GM19351 (cell line): ENCODE measurements around the gene FIG4.

ENCODE experiments used
- ATAC-seq: cut with Tn5 transposase; IDR thresholded peaks from one replicate; pipeline ENCODE4 v1.9.1; 2021; ENCODE audit warnings: mild to moderate bottlenecking, moderate library complexity; ENCODE audit not compliant: unreplicated experiment

FIG4 gene

DNA sequence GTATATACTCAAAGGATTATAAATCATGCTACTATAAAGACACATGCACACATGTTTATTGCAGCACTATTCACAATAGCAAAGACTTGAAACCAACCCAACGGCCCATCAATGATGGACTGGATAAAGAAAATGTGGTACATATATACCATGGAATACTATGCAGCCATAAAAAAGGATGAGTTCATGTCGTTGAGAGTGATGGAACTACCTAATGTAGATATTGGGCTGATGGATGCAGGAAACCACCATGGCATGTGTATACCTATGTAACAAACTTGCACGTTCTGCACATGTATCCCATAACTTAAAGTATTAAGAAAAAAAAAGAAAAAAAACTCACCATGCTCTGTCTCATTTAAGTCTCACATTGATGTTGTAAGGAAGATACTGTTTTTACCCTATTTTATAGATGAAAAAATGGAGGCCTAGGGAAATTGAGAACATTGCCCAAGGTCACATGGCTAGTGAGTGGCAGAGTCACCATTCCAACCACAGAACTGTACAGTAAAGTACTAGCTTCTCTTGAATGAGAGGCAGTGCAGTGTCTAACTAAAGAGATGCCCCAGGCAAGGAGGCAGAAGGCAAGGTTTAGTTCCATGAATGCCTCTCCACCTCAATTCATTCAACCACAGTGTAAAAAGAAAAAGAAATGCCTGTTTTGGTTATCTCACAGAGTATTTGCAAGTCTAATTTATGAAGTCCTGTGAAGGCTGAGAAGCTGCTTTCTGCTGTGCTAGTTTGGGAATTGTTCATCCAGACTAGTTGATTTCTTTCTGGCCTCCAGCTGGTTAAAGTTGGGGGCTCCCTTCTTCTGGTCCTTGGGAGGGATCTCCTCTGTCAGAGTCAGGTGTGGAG, 68.2 kb downstream of the FIG4 start:
- no peak for ATAC-seq

GRCh38 chr6:109760208-109760607, 69.1 kb downstream of the FIG4 start:
- ATAC-seq = no peak

GRCh38 chr6:109762166-109762565, 71.1 kb downstream of the FIG4 start:
- ATAC-seq = no peak

DNA sequence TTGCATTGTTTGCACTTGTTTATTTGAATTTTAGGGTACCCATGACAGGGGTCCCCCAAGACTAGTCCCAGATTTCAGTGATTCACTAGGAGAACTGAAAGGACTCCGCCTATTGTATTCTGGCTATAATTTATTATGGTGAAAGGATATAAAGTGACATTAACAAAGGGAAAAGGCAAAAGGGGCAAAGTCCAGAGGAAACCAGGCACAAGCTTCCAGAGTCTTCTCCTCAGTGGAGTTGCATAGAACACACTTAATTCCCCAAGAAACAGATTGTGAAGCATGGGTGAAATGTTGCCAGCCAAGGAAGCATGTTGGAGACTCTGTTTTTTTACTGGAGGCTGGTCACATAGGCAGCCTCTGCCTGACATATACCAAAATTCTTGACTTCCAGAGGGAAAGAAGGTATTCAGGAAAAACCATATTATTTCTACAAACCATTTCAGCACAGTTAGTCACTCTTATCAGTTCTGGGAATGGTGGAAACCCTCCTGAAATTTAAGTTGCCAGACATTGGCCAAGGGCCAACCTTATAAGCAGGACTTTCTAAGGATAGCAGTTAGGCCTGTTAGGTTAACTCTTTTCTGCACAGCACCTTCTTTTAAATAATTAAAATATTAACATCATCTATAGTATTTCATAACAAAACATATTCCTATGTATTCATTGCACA, 71.8 kb downstream of the FIG4 start:
- no peak for ATAC-seq

DNA sequence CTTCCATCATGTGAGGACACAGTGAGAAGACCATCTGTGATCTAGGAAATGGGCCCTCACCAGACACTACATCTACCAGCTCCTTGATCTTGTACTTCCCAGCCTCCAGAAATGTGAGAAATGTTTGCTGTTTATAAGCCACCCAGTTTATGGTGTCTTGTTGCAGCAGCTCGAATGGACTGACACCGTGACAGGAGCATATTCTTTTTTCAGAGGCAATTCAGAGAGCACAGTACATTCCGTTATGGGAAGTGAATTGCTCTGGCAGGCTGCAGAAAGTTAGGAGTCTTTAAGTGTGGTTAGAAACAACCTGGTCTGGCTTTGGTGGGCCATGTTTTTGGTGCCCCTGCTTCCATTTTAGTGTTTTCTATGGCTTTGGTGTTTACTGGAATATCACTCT, 75.1 kb downstream of the FIG4 start:
- ATAC-seq = no peak

DNA sequence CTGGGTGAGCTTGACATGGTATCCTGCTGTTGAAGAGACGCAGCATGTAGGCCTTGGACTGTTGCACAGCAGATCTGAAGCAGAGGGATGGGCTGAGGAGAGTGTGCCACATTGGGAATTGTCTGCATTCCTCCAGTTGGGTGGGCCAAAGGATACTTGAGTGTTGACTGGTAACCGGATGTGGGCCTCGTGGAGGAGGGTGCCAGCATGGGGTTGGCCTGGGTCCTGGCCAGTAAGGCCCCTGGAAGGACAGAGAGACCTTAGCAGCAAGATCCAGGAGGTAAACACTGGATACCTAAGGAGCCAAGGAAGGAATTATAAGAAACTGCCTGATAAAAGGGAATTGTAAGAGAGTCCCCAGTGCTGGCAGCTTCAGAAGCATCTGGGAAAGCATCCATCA, 76.9 kb downstream of the FIG4 start:
- no peak for ATAC-seq

- ATAC-seq = no peak
These were observed 77.4 kb downstream of the FIG4 start for GRCh38 chr6:109768485-109768884.

- peak; percentile 63 for ATAC-seq
These were observed 78.1 kb downstream of the FIG4 start for GRCh38 chr6:109769213-109769612.

DNA sequence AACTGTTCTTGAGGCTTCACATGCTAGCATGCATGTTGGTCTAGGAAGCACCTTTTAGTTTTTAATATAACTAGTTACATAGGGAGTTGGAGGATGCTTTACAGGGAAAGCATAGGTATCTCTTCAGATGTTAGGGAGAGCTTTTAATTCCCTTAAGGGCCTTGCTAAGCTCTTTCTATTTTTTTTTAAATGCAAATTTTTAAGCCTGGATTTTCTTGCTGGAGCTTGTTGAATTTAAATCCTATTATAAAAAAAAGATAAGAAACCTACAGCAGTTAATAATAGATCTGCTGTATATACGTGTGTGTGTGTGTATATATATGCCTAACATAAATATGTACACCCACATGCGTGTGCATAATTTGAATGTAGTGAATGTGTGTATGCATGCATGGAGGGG, 79.0 kb downstream of the FIG4 start:
- no peak for ATAC-seq

- ATAC-seq = no peak
These were observed 79.7 kb downstream of the FIG4 start for GRCh38 chr6:109770779-109771178.

DNA sequence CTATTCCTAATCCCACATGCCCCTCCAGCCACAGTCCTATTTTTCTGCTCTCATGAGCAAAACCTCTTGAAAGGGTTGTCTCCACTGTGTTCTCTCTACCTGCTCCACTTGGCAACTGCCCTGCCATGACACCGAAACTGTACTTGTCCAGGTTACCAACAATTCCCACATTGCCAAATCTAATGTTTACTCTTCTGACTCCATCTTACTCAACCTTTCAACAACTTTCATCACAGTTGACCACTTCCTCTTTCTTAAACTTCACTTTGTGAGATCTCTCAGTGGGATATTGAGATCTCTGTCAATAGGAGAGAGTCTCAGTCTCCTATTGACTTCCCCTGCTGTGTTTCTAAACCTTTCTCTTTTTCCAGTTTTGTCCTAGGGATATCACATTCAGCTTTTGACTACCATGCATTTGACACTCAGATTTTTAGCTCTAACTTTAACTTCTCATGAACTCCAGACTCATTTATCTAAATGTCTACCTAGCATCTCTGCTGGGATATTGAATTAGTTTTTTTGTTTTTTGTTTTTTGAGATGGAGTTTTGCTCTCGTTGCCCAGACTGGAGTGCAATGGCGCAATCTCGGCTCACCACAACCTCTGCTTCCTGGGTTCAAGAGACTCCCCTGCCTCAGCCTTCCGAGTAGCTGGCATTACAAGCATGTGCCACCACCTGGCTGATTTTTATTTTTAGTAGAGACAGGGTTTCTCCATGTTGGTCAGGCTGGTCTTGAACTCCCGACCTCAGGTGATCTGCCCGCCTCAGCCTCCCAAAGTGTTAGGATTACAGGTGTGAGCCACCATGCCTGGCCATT, 81.1 kb downstream of the FIG4 start:
- peak; percentile 56 for ATAC-seq

GRCh38 chr6:109772883-109773431, 81.9 kb downstream of the FIG4 start:
- ATAC-seq = no peak

GRCh38 chr6:109781001-109781400, 89.9 kb downstream of the FIG4 start:
- no peak for ATAC-seq

- ATAC-seq = no peak
These were observed 91.4 kb downstream of the FIG4 start for GRCh38 chr6:109782491-109782999.

GRCh38 chr6:109783250-109783986, 92.3 kb downstream of the FIG4 start:
- ATAC-seq = no peak

DNA sequence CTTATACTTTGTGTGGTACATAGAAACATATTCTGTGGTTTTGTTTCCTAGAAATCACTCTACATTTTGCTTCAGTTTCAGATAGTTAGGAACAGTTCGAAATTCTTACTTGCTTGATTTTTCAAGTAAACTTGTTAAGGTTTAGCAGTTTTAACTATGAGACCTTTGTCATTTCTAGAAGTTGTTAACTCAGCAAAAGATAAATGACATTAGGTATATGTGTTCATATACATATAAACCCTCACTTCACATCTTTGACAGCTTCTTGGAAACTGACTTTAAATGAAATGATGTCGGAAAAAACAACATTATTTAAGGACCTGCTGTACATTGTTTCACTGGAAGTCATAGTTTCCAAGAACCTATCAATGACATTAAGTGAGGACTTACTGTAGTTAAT, 96.2 kb downstream of the FIG4 start:
- no peak for ATAC-seq

- ATAC-seq = no peak
These were observed 97.6 kb downstream of the FIG4 start for GRCh38 chr6:109788687-109789086.

DNA sequence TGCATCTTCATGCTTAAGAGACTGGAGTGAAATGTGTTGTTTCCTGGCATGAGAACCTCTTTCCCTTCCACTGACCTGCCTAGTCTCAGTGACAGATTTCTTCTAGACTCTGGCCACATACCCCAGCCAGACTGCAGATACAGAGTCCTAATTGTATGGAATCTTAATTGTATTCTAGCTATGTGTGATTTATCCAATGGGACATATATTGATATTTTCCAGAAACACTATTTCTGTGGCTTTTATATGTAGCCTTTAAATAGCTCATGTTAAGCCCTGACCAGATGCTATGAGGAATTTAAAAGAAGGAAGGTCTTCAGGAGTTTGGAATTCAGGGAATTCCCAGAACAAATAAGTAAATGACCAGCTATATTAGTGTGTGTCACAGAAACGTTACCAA, 99.0 kb downstream of the FIG4 start:
- no peak for ATAC-seq

DNA sequence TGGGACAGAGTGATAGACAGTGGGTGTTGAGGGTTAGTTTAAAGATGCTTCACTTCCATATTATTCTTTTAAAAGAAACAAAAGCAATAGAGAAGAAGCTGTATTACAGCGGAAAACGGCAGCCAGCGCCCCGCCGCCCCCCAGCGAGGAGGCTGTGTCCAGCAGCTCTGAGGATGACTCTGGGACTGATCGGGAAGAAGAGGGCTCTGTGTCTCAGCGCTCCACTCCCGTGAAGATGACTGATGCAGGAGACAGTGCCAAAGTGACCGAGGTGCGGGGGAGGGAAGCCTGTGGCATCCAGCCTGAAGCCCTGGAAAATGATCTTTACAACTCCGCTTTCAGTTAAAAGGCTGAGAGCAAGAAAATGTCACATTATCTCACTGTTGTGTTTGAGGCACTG, 100.2 kb downstream of the FIG4 start:
- ATAC-seq = no peak

GRCh38 chr6:109793021-109793420, 101.9 kb downstream of the FIG4 start:
- no peak for ATAC-seq
